Gastroesophageal sphincter (tissue), 3 donors: Measurements from ENCODE around the gene TMEM178B.

Experiments used
- CTCF ChIP-seq, 4 experiments: fragments of 200-600 bp in 2 of 4; fragments of 450-650 bp in 2 of 4; sonication (generic) in 1 of 4; IDR thresholded peaks; one replicate each; pipeline ENCODE4 v1.5.1; 2017 to 2019; ENCODE audit warnings: antibody characterized with exemption in 4 of 4, mild to moderate bottlenecking in 2 of 4, moderate library complexity in 2 of 4
- EP300 ChIP-seq: sonication (generic); formaldehyde crosslinking; IDR thresholded peaks from one replicate; pipeline ENCODE4 v1.6.1; 2017; ENCODE audit warnings: antibody characterized with exemption, mild to moderate bottlenecking
- POLR2A ChIP-seq, 2 donors: fragments of 450-650 bp; IDR thresholded peaks; one replicate each; pipeline ENCODE4 v1.6.1; 2017; ENCODE audit warnings: antibody characterized with exemption in 2 of 2, mild to moderate bottlenecking in 2 of 2, moderate library complexity in 1 of 2

GRCh38 chr7:141221007-141221612 is 147.2 kb downstream of the TMEM178B start:
- TF ChIP-seq CTCF (IDR thresholded peaks at IDR 0.05) (no peak), EP300 (no peak), POLR2A (IDR thresholded peaks at IDR 0.05) (no peak)
